GM12875 (cell line): ENCODE results near the gene BCL11B.

ENCODE experiments used
- H3K4me3 ChIP-seq: one replicate; pipeline ENCODE4 v1.5.1; 2011; ENCODE audit warnings: low read depth, low read length, control low read depth
- CTCF ChIP-seq: IDR thresholded peaks from 2 replicates; pipeline ENCODE4 v1.5.1; 2011; ENCODE audit warnings: low read depth, mild to moderate bottlenecking, control low read depth, inconsistent platforms, low read length, moderate library complexity, borderline replicate concordance; ENCODE audit not compliant: insufficient read depth

BCL11B gene

GRCh38 chr14:99196310-99196650 is 75.7 kb downstream of the BCL11B start:
- no peak for TF ChIP-seq CTCF
- H3K4me3 ChIP-seq: no peak overlapping the region

DNA sequence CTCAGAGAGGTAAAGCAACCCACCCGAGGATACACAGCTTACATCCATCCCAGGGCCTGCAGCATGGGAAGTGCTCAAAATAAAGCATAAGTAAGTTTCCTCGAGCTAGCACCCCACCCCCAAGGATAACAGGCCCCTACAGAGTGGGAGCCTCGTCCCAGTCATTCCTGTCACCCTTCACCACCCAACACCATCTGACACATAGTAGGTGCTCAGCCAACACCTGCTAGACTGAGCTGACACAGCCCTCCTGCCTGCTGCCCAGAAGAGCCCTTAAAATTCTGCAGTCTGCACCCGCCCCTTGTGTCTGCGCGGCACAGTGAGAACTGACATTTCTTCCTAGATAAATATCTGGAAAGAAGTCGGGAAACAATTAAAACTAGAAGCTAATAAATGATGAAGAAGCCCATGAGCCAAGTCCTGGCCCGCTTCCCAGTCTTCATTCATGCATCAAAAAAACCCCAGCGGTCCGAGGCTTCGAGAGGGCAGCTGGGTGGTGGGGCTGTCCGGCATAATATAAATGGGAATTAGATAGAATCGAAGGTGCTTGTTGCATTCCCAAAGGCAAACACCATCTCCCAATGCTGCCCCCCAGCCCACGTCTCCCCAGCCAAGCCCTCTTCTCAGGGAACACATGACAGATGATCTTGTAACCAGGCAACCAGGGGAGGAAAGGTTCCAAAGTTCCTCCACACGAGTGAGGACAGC is 76.2 kb downstream of the BCL11B start:
- no peak overlapping the region for H3K4me3 ChIP-seq
- TF ChIP-seq CTCF: no peak

GRCh38 chr14:99194736-99195135 is 77.3 kb downstream of the BCL11B start:
- H3K4me3 ChIP-seq: no peak overlapping the region
- TF ChIP-seq CTCF: no peak

GRCh38 chr14:99194136-99194535 is 77.9 kb downstream of the BCL11B start:
- no peak for TF ChIP-seq CTCF
- H3K4me3 ChIP-seq: no peak overlapping the region

- H3K4me3 ChIP-seq: no peak overlapping the region
- TF ChIP-seq CTCF: no peak
These were observed 79.2 kb downstream of the BCL11B start for GRCh38 chr14:99192830-99193229.

DNA sequence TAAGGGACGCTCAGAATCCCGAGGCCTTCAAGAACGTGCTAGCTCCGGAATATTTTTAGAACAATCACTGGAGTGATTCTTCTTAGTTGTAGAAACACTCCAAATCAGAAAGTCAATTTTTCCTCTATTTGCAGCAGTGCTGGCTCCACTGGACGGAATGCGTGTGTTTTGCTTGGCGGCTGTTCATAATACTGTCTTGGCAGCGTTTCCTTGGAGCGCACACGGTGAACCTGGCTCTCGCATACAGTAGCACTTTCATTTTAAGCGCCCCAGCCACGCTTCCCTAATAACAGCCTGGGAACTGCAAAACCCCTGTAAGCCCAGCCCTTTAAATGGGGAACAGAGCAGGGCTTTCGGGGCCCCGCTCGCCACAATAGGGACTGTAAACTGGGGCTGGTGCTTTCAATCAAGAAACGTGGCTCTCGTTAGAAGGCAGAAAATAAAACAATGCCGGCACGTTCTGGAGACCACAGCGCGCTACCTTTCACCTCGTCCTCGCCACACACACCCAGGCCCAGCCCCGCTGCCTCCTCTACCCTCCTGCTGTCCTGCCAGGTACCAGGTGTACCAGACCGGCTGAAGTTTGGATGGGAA is 79.9 kb downstream of the BCL11B start:
- H3K4me3 ChIP-seq: no peak overlapping the region
- no peak for TF ChIP-seq CTCF

GRCh38 chr14:99191395-99192027 is 80.5 kb downstream of the BCL11B start:
- TF ChIP-seq CTCF: no peak
- no peak overlapping the region for H3K4me3 ChIP-seq
